Right lobe of liver (tissue), 6 donors: ENCODE data around the gene ASIC4. TPM values are rescaled to one million over a fixed set of nuclear protein-coding genes. Genes with fewer than 3 reads are reported as not detected.
A peak's percentile ranks its signal among the peaks of the same experiment; 100 is the strongest.

Experiments
- ATAC-seq, 4 donors: fragments of 200-7000 bp; cut with Tn5 transposase; one replicate each; pipeline ENCODE4 v1.9.1; 2020; ENCODE audit warnings: mild to moderate bottlenecking in 4 of 4, moderate library complexity in 4 of 4
- DNase-seq, 3 donors: peaks; one replicate each; pipeline ENCODE4 v3.0.0-alpha.2; 2020
- H3K27ac ChIP-seq, 3 donors: fragments of 200-600 bp; one replicate each; pipeline ENCODE4 v1.8.0; 2022
- H3K27me3 ChIP-seq, 2 donors: fragments of 200-600 bp; one replicate each; pipeline ENCODE4 v1.8.0; 2022
- H3K36me3 ChIP-seq, 4 donors: fragments of 200-600 bp; sonication (generic) in 1 of 4; one replicate each; pipeline versions ENCODE4 v1.5.1 to v1.8.0; 2017 to 2022; ENCODE audit warnings: control low read depth in 1 of 4
- H3K4me1 ChIP-seq, 4 donors: fragments of 200-600 bp; sonication (generic) in 1 of 4; one replicate each; pipeline versions ENCODE4 v1.5.1 to v1.8.0; 2017 to 2022; ENCODE audit warnings: control low read depth in 1 of 4
- H3K4me3 ChIP-seq, 3 donors: fragments of 200-600 bp; one replicate each; pipeline ENCODE4 v1.8.0; 2022
- H3K9me3 ChIP-seq, 4 donors: fragments of 200-600 bp; sonication (generic) in 1 of 4; one replicate each; pipeline versions ENCODE4 v1.5.1 to v1.8.0; 2017 to 2022; ENCODE audit warnings: control low read depth in 1 of 4
- CTCF ChIP-seq, 4 donors: fragments of 200-600 bp in 3 of 4; fragments of 450-650 bp in 1 of 4; IDR thresholded peaks; one replicate each; pipeline versions ENCODE4 v1.5.1 to v1.8.0; 2016 to 2022; ENCODE audit warnings: antibody characterized with exemption in 4 of 4, mild to moderate bottlenecking in 2 of 4
- POLR2A ChIP-seq: fragments of 450-650 bp; IDR thresholded peaks from one replicate; pipeline ENCODE4 v1.6.1; 2017; ENCODE audit warnings: antibody characterized with exemption, mild to moderate bottlenecking
- WGBS: methylation state at CpG from one replicate; pipeline ENCODE4 v1.1.6; 2018; ENCODE audit warnings: low coverage, low lambda C conversion rate; ENCODE audit not compliant: insufficient coverage; ENCODE audit errors: missing lambda C conversion rate; 5-methylcytosine and 5-hydroxymethylcytosine counted together
- intact Hi-C, 2 donors: fragments of 100-400 bp; cut with DNase I; formaldehyde crosslinking; loops; one replicate each; pipeline versions ENCODE4 v1.11.2 to v1.14.1; 2022
- total RNA-seq, 6 experiments: library from RNA; depleted of rRNA in 2 of 6; stranded (reverse); fragments of >200 nt in 2 of 6; fragmentation: NEBNext Ultra II Directional in 3 of 6; extraction: Animal tissue kit (Norgen Biotek cat#: 25700) in 3 of 6; gene quantifications; one replicate each; pipeline versions ENCODE4 v1.1.0 to v1.2.4, GENCODE V29; 2016 to 2023
- donor health status: DM: no; HTN: yes; CAD: no.
- donor health status: DM: no; HTN: no; CAD: no.
- donor health status: DM: no; HTN: no; CAD: no.
- donor health status: DM: no; HTN: yes; CAD: no.
- donor health status: DM: no; HTN: yes; CAD: no.

Gene ASIC4
- total RNA-seq, 6 experiments from 2014 or later = not detected

- ATAC-seq = no peak
- TF ChIP-seq CTCF (IDR thresholded peaks at IDR 0.05) (no peak), POLR2A (no peak)
- no CpG with 5 or more reads among the region's 2 CpGs for WGBS
- H3K4me3 ChIP-seq = no peak overlapping the region
- no peaks in the 10 kb centered on the region for H3K36me3 ChIP-seq
- no peaks in the 10 kb centered on the region for H3K9me3 ChIP-seq
- H3K4me1 ChIP-seq = no peaks in the 10 kb centered on the region
- peaks cover 0 to 23% of the 10 kb centered on the region in 2 donors for H3K27me3 ChIP-seq
- no peak for DNase-seq
- intact Hi-C loops = loop anchor here in 1 of 2 donors (10.0 kb wide), 1 partner anchor 120 kb away; no protein-coding TSS in a partner anchor
- no peak overlapping the region for H3K27ac ChIP-seq
These were observed 10.5 kb downstream of the ASIC4 start for GRCh38 chr2:219524817-219525216.

GRCh38 chr2:219525533-219526232 lies 11.4 kb downstream of the ASIC4 start:
- WGBS = 49% methylated on average over 6 of the region's 9 CpGs
- Histone ChIP-seq H3K4me1 (no peaks in the 10 kb centered on the region), H3K4me3 (no peak overlapping the region), H3K9me3 (no peaks in the 10 kb centered on the region), H3K27ac (no peak overlapping the region), H3K27me3 (peaks cover 0 to 23% of the 10 kb centered on the region in 2 donors), H3K36me3 (no peaks in the 10 kb centered on the region)
- ATAC-seq (no peak), DNase-seq (no peak)
- TF ChIP-seq POLR2A = no peak
- no peak for TF ChIP-seq CTCF (IDR thresholded peaks at IDR 0.05)
- intact Hi-C loops = loop anchor here in 1 of 2 donors (10.0 kb wide), 1 partner anchor 121 kb away; no protein-coding TSS in a partner anchor

- no peak for DNase-seq
- Histone ChIP-seq H3K27me3 (peaks cover 0 to 23% of the 10 kb centered on the region in 2 donors), H3K27ac (no peak overlapping the region), H3K9me3 (no peaks in the 10 kb centered on the region), H3K4me1 (no peaks in the 10 kb centered on the region), H3K4me3 (no peak overlapping the region), H3K36me3 (no peaks in the 10 kb centered on the region)
- TF ChIP-seq POLR2A = no peak
- TF ChIP-seq CTCF (IDR thresholded peaks at IDR 0.05) = no peak
- ATAC-seq = no peak
- intact Hi-C loops = loop anchor here in 1 of 2 donors (10.0 kb wide), 1 partner anchor 122 kb away; no protein-coding TSS in a partner anchor
- 37% methylated on average over 7 of the region's 11 CpGs for WGBS
These were observed 12.2 kb downstream of the ASIC4 start for GRCh38 chr2:219526320-219527075.

- ATAC-seq (peak; percentile 26 to 54 (median 48)), DNase-seq (no peak)
- peaks cover 0 to 23% of the 10 kb centered on the region in 2 donors for H3K27me3 ChIP-seq
- H3K9me3 ChIP-seq = no peaks in the 10 kb centered on the region
- intact Hi-C loops = loop anchor here in 1 of 2 donors (10.0 kb wide), 1 partner anchor 122 kb away; no protein-coding TSS in a partner anchor
- TF ChIP-seq CTCF (IDR thresholded peaks at IDR 0.05) (no peak), POLR2A (no peak)
- WGBS = no CpG with 5 or more reads among the region's 6 CpGs
- no peaks in the 10 kb centered on the region for H3K36me3 ChIP-seq
- H3K4me1 ChIP-seq = no peaks in the 10 kb centered on the region
- H3K4me3 ChIP-seq = no peak overlapping the region
- H3K27ac ChIP-seq = no peak overlapping the region
These were observed 12.8 kb downstream of the ASIC4 start for GRCh38 chr2:219527076-219527394.
